GM12801 (cell line): Measurements from ENCODE around the gene KIRREL3.

Source experiments
- CTCF ChIP-seq: IDR thresholded peaks from one replicate; pipeline ENCODE4 v1.5.1; 2011; ENCODE audit warnings: control low read depth; ENCODE audit not compliant: insufficient read length; ENCODE audit errors: extremely low read depth

The KIRREL3 gene

GRCh38 chr11:126805870-126806269, 194.7 kb downstream of the KIRREL3 start:
- TF ChIP-seq CTCF, result no peak

DNA sequence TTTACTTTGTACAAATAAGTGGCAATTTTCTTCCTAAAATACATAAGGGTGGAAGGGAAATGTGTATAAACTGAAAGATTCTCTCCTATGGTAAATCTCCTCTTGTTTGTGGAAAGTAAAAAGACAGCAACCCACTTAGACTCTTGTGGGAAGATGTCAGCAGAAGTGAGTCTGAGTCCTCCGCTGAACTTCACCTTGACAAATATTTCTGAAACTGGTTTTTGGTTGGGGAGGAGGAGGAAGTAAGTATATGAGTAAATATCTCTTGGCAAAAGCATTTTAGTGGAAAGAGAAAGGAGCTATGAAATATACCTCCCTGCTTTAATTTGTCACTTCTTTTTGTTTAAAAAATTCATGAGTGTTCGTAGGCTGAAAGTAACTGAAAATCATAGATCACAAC, 196.2 kb downstream of the KIRREL3 start:
- TF ChIP-seq CTCF, result no peak

GRCh38 chr11:126800009-126800408, 200.6 kb downstream of the KIRREL3 start:
- no peak for TF ChIP-seq CTCF

DNA sequence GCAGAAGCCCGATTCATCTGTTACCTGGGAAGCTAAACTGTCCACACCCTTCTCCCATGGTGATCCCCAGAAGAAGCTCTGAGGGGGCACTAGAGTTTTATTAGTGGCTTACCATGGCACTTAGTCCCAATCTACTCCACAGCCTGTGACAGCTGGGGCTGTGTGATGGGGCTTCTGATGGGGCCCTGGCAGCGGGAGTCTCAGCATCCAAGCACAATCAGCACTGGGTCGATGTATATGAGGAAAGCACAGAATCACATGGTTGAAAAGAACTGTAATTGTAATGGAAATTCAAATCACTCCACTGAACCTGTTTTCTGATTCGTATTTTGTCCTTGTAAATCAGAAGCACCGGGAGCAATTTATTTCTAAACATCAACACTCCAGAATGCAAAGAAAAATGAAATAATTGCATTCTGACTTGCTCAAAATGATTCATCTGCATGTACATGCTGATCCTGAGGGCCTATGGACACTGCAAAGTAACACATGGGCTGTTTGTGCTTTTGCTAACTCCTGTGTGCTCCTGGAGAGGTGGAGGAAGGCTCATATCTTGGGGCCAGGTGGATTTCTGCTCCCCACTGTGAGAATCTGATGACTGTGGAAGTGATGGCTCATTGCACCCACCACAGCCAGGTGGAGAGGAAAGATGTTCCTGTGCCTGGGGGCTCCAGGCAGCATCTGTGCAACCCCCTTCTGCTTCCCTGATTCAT, 203.0 kb downstream of the KIRREL3 start:
- no peak for TF ChIP-seq CTCF

GRCh38 chr11:126793596-126793995, 207.0 kb downstream of the KIRREL3 start:
- TF ChIP-seq CTCF, result no peak

- TF ChIP-seq CTCF, result no peak
Measured at GRCh38 chr11:126791991-126792390, 208.6 kb downstream of the KIRREL3 start.

GRCh38 chr11:126791446-126791845, 209.1 kb downstream of the KIRREL3 start:
- TF ChIP-seq CTCF, result no peak
